Sciatic nerve (tissue), 2 donors: ENCODE results near the gene RBCK1. TPM values are rescaled to one million over a fixed set of nuclear protein-coding genes. Genes with fewer than 3 reads are reported as not detected.
A peak's percentile ranks its signal among the peaks of the same experiment; 100 is the strongest.
"Not testable (repeated sequence)": the region's sequence is repeated elsewhere in the genome, so short reads cannot be mapped to it uniquely, and the experiment has no call there.

ENCODE experiments used
- ATAC-seq: fragments of 200-7000 bp; cut with Tn5 transposase; one replicate; pipeline ENCODE4 v1.9.1; 2020; ENCODE audit warnings: mild to moderate bottlenecking, moderate library complexity
- DNase-seq: peaks from one replicate; pipeline ENCODE4 v3.0.0-alpha.2; 2020; ENCODE audit warnings: low spot score
- intact Hi-C: fragments of 100-400 bp; cut with DNase I; formaldehyde crosslinking; loops from one replicate; pipeline ENCODE4 v1.14.2; 2022
- total RNA-seq: library from RNA; stranded (reverse); fragmentation: NEBNext Ultra II Directional; extraction: Animal tissue kit (Norgen Biotek cat#: 25700); gene quantifications from one replicate; pipeline ENCODE4 v1.2.1, GENCODE V29; 2021
- donor health status: DM: no; HTN: no; CAD: no.
- donor health status: DM: no; HTN: no; CAD: no.

RBCK1 gene
- 72.7 TPM for total RNA-seq

DNA sequence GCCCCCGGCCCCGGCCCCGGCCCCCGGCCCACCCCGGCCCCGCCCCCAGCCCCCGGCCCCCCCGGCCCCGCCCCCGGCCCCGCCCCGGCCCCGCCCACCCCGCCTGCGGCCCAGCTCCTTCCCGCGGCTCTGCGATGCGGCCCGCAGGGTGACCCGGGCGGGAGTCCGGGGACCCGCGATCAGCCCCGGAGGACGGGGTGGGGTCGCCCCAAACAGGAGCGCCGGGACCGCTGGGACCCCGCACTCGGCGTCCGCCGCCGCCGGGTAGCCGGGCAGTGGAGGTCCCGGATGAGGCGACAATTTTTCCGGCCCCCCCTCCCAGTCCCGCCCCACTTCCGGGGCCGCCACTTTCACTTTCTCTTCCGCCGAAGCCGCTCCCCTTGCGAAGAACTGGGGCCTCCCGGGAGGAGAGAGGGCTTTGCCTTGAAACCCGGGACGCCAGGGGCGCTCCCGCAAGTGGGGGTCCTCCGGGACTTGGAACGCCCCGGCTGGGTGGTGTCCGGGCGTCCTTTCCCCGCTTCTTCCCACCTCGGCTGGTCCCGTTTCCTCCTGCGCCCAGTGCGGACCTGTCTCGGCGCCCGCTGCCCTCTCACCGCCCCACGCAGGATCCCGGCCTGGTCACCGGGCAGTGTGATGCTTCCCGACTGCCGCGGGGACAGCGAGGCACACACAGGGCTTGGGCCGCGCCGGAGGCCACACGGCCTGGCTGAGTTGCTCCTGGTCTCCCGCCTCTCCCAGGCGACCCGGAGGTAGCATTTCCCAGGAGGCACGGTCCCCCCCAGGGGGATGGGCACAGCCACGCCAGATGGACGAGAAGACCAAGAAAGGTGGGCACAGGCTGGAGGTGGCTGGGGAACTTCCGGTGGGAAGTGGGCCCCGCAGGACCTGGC lies at the start of gene RBCK1:
TSS of gene RBCK1 (plus strand) at position 347 of the 890 bp plus-strand sequence. CDS start at position 806, 459 bp downstream.
- peak; percentile 93 for DNase-seq
- peak; percentile 91 for ATAC-seq
- intact Hi-C loops: no loop called here

- intact Hi-C loops: loop anchor here (5.0 kb wide), 1 partner anchor 123 kb away; no protein-coding TSS in a partner anchor
- DNase-seq (no peak), ATAC-seq (no peak)
Measured at GRCh38 chr20:358891-359555, 49.1 kb upstream of the RBCK1 start.

- DNase-seq: no peak
- intact Hi-C loops: no loop called here
- ATAC-seq: no peak
Measured at GRCh38 chr20:361561-361960, 46.5 kb upstream of the RBCK1 start.

GRCh38 chr20:362271-363254 lies 45.5 kb upstream of the RBCK1 start:
- intact Hi-C loops: no loop called here
- ATAC-seq: peak; percentile 73
- peak; percentile 86 for DNase-seq

- intact Hi-C loops: no loop called here
- DNase-seq (no peak), ATAC-seq (no peak)
Measured at GRCh38 chr20:363319-364078, 44.6 kb upstream of the RBCK1 start.

DNA sequence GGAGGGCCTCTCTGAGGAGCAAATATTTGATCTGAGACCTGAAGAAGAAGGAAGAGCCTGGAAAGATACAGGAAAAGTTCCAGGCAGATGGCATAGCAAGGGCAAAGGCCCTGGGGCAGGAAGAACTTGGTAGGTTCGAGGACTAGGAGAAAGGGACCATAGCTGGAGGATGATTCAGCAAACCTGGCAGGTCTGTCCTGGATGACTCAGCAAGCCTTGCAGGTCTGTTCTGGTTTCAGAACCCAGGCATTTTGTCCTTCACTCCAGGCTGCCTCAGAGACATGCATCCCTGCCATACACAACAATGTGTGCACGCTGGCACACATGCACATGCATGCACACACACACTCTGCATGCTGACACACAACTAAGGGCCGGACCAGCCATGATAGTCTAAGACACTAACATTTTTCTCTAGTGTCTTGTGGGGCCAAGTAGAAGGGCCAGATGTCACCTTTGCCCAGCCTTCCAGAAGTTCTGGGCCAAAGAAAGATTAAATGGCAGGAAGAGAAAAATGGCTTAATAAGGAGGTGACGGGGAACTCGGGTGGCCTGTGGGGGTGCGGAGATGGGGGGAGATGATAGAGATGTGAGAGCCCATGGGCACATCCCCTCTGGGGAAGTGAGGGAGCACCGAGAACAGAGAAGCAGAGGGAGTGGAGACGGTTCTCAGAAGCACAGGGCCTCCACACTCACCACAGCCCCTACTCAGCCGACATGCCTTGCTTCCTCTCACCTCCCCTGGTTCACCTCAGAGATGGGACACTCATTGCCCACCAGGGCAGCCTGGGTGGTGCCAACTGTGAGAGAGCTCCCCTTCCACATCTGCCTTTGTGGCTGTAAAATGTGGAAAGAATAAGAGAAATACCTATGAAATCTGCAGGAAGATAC lies 42.9 kb upstream of the RBCK1 start:
- ATAC-seq: no peak
- DNase-seq: no peak
- intact Hi-C loops: no loop called here

DNA sequence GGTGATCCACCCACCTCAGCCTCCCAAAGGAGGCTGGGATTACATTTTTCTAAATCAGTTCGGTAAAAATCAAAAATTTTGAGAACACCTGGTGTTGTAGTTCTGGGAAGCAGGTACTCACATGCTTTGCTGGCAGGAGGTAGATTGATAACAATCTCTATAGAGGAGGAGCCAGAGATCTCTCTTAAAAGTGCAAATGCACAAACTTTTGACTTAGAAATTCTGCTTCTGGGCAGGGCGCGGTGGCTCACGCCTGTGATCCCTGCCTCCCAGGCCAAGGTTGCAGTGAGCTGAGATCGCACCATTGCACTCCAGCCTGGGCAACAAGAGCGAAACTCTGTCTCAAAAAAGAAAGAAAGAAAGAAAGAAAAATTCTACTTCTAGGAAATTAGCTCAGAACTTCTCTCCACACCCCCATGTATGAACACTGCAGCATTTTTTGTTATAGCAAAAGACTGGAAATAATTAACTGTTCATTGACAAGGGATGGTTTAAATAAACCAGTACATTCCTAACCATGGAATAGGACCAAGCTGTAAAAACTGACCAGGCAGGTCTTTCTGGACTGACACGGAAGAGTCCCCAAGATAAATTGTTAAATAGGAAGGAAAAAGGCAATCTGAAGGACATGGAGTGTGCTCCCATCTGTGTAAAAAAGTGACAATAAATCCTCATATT lies 41.9 kb upstream of the RBCK1 start:
- ATAC-seq (no peak), DNase-seq (no peak)
- intact Hi-C loops: no loop called here

- ATAC-seq (no peak), DNase-seq (no peak)
- intact Hi-C loops: no loop called here
Measured at GRCh38 chr20:366719-367485, 41.2 kb upstream of the RBCK1 start.

GRCh38 chr20:367486-367887 lies 40.6 kb upstream of the RBCK1 start:
- DNase-seq (no peak), ATAC-seq (no peak)
- intact Hi-C loops: no loop called here

- ATAC-seq (no peak), DNase-seq (no peak)
- intact Hi-C loops: no loop called here
Measured at GRCh38 chr20:368915-369314, 39.2 kb upstream of the RBCK1 start.

GRCh38 chr20:370151-370600 lies 37.9 kb upstream of the RBCK1 start:
- ATAC-seq: no peak
- intact Hi-C loops: no loop called here

GRCh38 chr20:370977-371754 lies 36.9 kb upstream of the RBCK1 start:
- ATAC-seq (peak; percentile 40), DNase-seq (no peak)
- intact Hi-C loops: no loop called here

More at GRCh38 chr20:370151-370600, 37.9 kb upstream of the RBCK1 start:
- no peak for DNase-seq

GRCh38 chr20:371755-372542 lies 36.1 kb upstream of the RBCK1 start:
- ATAC-seq: peak; percentile 91
- intact Hi-C loops: no loop called here
- peak; percentile 71 for DNase-seq

DNA sequence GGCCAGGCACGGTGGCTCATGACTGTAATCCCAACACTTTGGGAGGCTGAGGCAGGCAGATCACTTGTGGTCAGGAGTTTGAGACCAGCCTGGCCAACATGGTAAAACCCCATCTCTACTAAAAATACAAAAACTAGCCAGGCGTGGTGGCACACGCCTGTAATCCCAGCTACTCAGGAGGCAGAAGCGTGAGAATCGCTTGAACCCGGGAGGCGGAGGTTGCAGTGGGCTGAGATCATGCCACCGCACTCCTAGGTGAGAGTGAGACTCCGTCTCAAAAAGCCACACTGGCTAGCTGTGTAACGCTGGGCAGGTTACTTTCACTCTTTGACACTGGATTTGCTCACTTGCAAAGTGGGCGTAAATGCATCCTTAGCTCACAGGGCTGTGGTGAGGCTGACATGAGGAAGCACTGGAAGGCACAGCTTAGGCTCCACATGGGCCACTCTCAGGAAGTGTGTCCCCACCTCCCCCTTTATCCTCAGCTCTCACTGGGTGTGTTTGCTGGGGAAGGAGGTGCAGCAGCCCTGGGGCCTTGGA lies 35.5 kb upstream of the RBCK1 start:
- ATAC-seq, intact Hi-C loops, DNase-seq: not testable (repeated sequence)
